ENCODE data around the gene LBP.
"Not testable (repeated sequence)": the region's sequence is repeated elsewhere in the genome, so short reads cannot be mapped to it uniquely, and the experiment has no call there.

The LBP gene, protein sequence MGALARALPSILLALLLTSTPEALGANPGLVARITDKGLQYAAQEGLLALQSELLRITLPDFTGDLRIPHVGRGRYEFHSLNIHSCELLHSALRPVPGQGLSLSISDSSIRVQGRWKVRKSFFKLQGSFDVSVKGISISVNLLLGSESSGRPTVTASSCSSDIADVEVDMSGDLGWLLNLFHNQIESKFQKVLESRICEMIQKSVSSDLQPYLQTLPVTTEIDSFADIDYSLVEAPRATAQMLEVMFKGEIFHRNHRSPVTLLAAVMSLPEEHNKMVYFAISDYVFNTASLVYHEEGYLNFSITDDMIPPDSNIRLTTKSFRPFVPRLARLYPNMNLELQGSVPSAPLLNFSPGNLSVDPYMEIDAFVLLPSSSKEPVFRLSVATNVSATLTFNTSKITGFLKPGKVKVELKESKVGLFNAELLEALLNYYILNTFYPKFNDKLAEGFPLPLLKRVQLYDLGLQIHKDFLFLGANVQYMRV

GRCh38 chr20:38346247-38346651, at the start of gene LBP:
LBP (plus strand) TSS chr20:38346482; CDS start chr20:38346517, 35 bp downstream.
- no peak for DNase-seq

DNA sequence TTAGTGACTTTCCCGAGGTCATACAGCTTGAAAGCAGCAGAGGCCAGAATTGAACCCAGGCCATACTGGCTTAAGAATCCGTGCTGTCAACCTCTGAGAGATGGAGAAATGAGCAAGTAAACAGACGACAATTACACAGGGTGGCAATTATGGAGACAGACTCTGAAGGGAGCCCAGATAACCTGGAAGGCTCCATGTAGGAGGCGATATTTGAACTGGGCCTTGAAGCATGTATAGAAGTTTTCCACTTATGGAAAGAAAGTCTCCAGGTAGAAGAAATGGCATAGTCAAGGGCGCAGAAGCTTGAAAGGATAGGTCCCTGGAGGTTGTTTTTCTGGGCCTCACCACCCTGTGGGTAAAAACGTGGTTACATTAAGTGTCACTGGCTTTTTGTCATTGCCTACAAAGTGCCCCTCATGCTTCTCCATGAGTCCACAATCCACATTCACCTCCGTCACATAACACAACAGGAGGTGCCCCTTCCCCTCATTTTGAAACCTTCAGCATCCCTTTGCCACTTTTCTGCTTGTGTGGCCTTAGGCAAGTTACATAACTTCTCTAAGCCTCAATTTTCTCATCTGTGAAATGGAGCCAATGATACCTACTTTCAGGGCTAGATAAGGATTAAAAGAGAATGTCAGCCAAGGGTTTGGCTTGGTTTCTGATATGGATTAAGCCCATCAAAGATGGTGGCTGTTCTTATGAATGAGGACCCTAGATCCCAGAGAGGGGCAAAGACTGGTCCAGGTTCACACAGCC, 48.2 kb upstream of the LBP start:
- DNase-seq, result no peak

DNA sequence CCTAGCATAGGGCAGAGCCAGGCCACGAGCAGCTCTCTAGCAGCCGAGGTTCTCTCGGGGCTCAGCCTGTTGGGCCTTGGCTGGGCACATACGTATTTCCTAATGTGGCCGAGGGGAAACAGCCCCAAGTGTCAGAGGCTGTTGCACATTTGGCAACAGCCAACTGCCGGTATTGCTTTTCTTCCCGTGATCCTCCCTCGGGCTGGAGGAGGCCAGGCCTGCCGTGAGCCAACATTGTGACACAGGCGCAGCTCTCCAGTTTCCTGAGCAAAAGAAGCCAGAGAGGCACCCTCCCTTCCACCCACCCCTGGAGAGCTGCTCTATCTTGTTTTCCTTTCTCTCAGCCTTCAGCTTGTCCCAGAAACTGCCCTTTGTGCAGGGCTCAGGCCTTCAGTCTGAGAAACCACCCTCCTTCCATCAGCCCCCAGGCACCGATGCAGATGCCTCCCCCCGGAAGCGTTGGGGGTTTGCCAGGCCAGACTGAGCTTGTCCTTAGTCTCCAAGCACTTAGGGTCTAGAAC, 47.5 kb upstream of the LBP start:
- no peak for DNase-seq

DNA sequence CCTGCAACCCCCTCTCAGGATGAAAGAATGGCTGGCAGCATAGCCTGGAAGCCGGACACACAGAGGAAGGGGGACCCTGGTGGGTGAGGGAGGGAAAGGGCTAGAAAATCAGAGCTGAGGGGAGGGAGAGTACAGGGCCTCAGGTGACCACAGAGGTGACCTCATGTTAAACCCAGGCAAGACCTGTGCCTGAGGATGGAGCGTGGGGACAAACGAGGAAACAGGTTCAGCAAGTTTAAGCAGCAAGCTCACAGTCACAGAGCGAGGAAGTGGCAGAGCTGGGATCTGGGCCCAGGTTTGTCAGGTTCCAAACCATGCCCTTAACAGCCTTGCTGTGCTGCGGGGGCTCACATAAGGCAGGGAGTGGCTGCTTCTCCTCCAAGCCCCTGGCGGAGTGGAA, 46.3 kb upstream of the LBP start:
- DNase-seq, result no peak

GRCh38 chr20:38300438-38300837, 45.8 kb upstream of the LBP start:
- no peak for DNase-seq

DNA sequence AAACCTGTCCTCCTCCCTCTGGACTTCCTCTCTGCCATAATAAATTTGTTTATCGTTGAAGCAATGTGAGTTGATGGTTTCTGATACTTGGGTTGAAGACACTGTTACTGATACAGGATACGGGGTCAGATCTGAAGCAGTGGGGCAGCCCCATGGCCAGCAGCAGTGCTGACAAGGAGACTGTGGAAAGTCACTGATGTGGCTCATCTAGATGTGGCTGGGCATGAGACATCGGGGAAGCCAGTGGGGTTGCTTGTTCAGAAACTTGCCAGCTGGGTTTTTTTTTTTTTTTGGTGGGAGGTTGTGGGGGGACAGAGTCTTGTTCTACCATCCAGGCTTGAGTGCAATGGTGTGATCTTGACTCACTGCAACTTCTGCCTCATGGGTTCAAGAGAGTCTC, 45.0 kb upstream of the LBP start:
- no peak for DNase-seq

GRCh38 chr20:38302786-38303185, 43.5 kb upstream of the LBP start:
- DNase-seq, result no peak

DNA sequence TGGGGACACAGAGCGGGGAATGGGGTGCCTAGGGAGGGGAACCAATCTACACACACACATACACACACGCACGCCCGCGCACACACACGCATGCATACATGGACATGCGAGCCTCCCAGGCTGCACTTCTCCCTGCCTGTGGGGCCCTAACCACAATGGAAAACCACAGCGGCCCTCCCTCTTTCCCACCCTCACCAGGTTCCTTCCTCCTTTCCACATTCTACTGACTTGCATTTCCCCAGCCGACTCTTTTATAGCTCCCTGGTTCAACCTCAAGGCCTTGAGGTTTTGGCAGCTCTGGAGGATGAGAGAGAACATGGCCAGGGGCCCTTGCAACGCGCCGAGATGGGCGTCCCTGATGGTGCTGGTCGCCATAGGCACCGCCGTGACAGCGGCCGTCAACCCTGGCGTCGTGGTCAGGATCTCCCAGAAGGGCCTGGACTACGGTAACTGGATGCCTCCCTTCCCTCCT, 42.3 kb upstream of the LBP start, which contains the start of gene BPI:
BPI (plus strand) TSS at position 249 of the 472 bp plus-strand sequence; CDS start at position 317, 68 bp downstream.
- DNase-seq, result no peak

GRCh38 chr20:38304845-38305447, 41.3 kb upstream of the LBP start:
- DNase-seq, result no peak

- DNase-seq, result no peak
Observed at GRCh38 chr20:38305541-38305940, 40.7 kb upstream of the LBP start.

DNA sequence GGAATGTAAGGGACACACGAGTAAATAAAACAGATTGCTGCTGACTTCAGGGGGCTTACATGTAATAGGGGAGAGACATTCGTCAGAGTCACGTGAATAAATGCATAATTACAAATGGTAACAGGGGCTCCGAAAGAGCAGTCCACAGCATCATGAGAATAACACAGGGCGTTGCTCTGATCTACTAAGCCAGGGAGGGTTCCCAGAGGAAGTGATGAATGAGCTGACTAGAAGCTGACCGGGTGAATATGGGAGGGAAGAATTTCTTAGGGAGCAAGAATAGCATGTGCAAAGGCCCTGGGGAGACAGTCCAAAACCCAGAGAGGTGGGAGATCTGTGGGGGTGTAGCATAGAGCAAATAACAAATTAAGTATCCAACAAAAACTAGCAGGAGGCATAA, 39.9 kb upstream of the LBP start:
- DNase-seq, result no peak

- DNase-seq, result no peak
Observed at GRCh38 chr20:38307371-38308046, 38.8 kb upstream of the LBP start.

DNA sequence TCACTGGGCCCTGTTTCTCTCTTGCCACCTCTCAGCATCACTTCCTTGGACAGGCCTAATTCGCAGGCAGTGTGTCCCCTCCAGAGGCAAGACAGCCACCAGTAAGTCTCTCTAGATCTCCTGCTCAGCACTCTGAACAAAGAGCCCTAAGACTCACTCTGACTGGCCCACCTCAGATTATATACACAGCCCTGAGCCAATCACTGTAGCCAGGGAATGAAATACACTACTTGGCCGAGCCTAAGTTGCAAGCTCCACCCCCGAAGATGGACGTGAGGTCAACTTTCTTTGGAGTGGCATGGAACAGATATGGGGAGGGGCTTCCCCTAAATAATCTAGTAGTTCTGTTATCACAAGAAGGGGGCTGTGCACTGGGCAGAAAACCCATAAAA, 38.2 kb upstream of the LBP start:
- DNase-seq, result no peak

GRCh38 chr20:38308447-38308846, 37.8 kb upstream of the LBP start:
- DNase-seq, result no peak

- no peak for DNase-seq
Observed at GRCh38 chr20:38311091-38311490, 35.2 kb upstream of the LBP start.

DNA sequence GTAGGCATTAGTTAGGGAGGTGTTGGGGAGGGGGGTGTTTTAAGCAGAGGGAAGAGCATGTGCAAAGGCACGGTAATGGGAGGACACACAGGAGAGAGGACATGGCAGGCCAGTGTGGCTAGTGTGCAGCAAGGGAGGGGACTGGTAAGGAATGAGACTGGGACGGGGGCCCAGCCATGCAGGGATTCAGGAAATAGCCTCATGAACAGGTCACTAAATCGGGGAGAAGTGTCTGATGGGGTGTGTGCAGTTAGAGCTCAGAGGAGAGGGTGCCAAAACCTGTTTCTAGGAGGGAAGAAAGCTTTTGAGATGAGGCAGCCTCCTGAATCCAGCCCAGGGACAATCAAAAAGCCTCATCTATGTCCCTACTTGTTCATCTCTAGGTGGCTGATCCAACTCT, 34.8 kb upstream of the LBP start:
- no peak for DNase-seq

GRCh38 chr20:38313676-38314075, 32.6 kb upstream of the LBP start:
- no peak for DNase-seq

DNA sequence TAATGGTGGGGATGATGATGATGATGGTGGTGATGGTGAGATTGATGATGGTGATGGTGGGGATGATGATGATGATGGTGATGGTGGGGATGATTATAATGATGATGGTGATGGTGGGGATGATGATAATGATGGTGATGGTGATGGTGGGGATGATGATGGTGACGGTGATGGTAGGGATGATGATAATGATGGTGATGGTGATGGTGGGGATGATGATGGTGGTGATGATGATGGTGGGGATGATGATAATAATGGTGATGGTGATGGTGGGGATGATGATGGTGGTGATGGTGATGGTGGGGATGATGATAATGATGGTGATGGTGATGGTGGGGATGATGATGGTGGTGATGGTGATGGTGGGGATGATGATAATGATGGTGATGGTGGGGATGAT, 31.9 kb upstream of the LBP start:
- DNase-seq, result not testable (repeated sequence)

DNA sequence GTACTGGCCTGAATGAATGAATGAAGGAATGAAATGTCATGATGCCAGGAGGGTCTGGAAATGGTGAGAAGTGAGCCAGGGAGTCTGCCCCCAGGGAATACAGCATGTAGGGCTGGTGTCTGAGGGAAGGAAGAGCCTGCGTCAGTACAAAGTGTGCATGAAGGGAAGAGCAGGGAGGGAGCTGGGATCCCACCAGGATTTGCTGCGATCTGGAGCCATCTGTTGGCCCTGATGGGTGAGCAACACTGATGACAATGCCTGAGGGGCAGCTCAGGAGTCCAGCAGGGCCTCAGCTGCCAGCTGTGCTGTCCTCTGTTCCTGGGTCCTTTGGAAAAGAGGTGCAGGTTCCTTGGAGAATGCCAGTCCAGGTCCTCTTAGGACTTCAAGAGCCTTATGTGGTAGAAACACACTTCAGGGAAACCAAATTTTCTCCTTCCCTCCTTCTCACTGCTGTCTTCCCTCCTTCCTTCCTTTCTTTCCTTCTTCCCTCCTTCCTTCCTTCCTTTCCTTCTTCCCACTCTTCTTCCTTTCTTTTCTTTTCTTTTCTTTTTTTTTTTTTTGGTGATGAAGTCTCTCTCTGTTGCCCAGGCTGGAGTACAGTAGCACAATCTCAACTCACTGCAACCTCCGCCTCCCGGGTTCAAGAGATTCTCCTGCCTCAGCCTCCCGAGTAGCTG, 30.9 kb upstream of the LBP start:
- no peak for DNase-seq

DNA sequence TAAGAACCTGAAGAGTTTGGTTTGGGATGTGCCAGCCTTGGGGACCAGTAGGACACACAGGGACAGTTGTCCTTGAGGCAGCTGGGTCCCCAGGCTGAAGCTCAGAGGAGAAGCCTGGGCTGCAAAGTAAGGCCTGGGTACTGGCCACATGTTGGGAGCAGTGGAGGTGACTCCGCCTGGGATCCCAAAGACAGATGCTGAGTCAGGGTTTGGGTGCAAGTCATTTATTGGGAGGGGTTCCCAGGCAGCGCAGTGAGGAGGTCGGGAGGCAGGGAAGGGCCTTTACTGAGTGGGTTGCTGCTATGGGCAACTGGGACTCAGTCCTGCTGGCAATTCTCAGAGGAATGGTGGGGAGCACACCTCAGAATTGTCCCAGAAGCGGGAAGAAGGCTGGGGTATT, 29.9 kb upstream of the LBP start:
- no peak for DNase-seq

GRCh38 chr20:38317422-38317821, 28.9 kb upstream of the LBP start:
- no peak for DNase-seq

DNA sequence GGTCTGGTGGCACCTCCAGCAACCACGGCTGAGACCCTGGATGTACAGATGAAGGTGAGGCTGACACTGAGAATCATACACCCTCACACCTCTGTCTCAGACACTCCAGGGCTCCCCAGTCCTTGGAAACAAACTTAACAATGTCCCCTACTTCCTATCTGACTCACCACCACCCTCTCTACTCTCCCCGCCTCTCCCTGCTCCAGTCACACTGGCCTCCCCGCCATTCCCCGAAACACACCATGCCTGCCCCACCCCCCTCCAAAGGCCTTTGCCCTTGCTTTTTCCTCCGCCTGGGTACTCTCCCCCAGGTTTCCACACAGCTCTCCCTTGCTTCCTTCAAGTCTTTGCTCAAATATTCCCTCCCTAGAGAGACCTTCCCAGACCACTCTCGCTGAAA, 26.1 kb upstream of the LBP start:
- no peak for DNase-seq

Data from DMS 273 treated with DMSO at 0.1 percent for 48 hours (cell line).